Keratinocyte (primary cell): Measurements from ENCODE around the gene ADARB2. TPM values are rescaled to one million over a fixed set of nuclear protein-coding genes. Genes with fewer than 3 reads are reported as not detected.

Experiments used
- DNase-seq: peaks from one replicate; pipeline ENCODE4 v3.0.0-alpha.2; 2011; ENCODE audit warnings: low read depth, missing footprints, low spot score
- FAIRE-seq: peaks from 2 replicates; lab custom pipeline; 2011; peaks lifted over from hg19 to GRCh38; lab: Jason Lieb, UNC
- H2AFZ ChIP-seq: 2 replicates; pipeline ENCODE4 v1.6.0; 2012; ENCODE audit warnings: low read length, control low read depth, inconsistent platforms; ENCODE audit not compliant: control insufficient read depth
- H3K27ac ChIP-seq: 2 replicates; pipeline ENCODE4 v1.5.1; 2011; ENCODE audit warnings: low read length; ENCODE audit not compliant: control insufficient read depth, insufficient read depth
- H3K27me3 ChIP-seq: 3 replicates; pipeline ENCODE4 v1.6.0; 2011; ENCODE audit warnings: low read length; ENCODE audit not compliant: control insufficient read depth, insufficient read depth; ENCODE audit errors: extremely low read depth
- H3K36me3 ChIP-seq, 2 experiments: 2 replicates in 1 of 2; 3 replicates in 1 of 2; pipeline ENCODE4 v1.5.1; 2011; ENCODE audit warnings: low read length in 2 of 2, mild to moderate bottlenecking in 1 of 2; ENCODE audit not compliant: control insufficient read depth in 2 of 2, insufficient read depth in 2 of 2; ENCODE audit errors: extremely low read depth in 1 of 2
- H3K4me1 ChIP-seq: 3 replicates; pipeline ENCODE4 v1.5.1; 2011; ENCODE audit warnings: low read length; ENCODE audit not compliant: control insufficient read depth, insufficient read depth; ENCODE audit errors: extremely low read depth
- H3K4me2 ChIP-seq: 3 replicates; pipeline ENCODE4 v1.6.0; 2011; ENCODE audit warnings: low read depth, low read length; ENCODE audit not compliant: control insufficient read depth, insufficient read depth; ENCODE audit errors: extremely low read depth
- H3K4me3 ChIP-seq, 3 experiments: fragments of 200-600 bp in 1 of 3; sonication (generic) in 1 of 3; 2 replicates in 2 of 3; 3 replicates in 1 of 3; pipeline ENCODE4 v1.5.1; 2011 to 2016; ENCODE audit warnings: low read length in 3 of 3, mild to moderate bottlenecking in 3 of 3, control low read depth in 2 of 3, inconsistent platforms in 1 of 3, low read depth in 1 of 3, mixed read lengths in 1 of 3, mixed run types in 1 of 3, moderate library complexity in 1 of 3; ENCODE audit not compliant: control insufficient read depth in 2 of 3, insufficient read depth in 2 of 3; ENCODE audit errors: extremely low read depth in 1 of 3
- H3K79me2 ChIP-seq: 2 replicates; pipeline ENCODE4 v1.6.0; 2012; ENCODE audit warnings: low read length; ENCODE audit not compliant: control insufficient read depth, insufficient read depth
- H3K9ac ChIP-seq: 3 replicates; pipeline ENCODE4 v1.6.0; 2011; ENCODE audit warnings: low read length; ENCODE audit not compliant: control insufficient read depth, insufficient read depth; ENCODE audit errors: extremely low read depth
- H3K9me1 ChIP-seq: 3 replicates; pipeline ENCODE4 v1.6.0; 2011; ENCODE audit warnings: low read length; ENCODE audit not compliant: control insufficient read depth, insufficient read depth; ENCODE audit errors: extremely low read depth
- H3K9me3 ChIP-seq: 2 replicates; pipeline ENCODE4 v1.5.1; 2012; ENCODE audit warnings: low read depth, low read length; ENCODE audit not compliant: control insufficient read depth
- H4K20me1 ChIP-seq: 3 replicates; pipeline ENCODE4 v1.6.0; 2011; ENCODE audit warnings: low read length; ENCODE audit not compliant: control insufficient read depth, insufficient read depth; ENCODE audit errors: extremely low read depth
- EZH2 ChIP-seq: IDR thresholded peaks from one replicate; pipeline ENCODE4 v1.6.1; 2012; ENCODE audit warnings: inconsistent platforms, mild to moderate bottlenecking, low read length, moderate library complexity
- dilution Hi-C: fragments of 300-500 bp; cut with MboI; formaldehyde crosslinking; loops from one replicate; pipeline ENCODE4 v1.7.0; 2020; ENCODE audit warnings: low sequenced_read_pairs; ENCODE audit not compliant: extremely low pct_ligation_motif_present
- polyA plus RNA-seq, 5 experiments: library from polyadenylated mRNA; depleted of rRNA in 3 of 5; stranded (reverse) in 3 of 5; stranded (forward) in 1 of 5; unstranded in 1 of 5; fragments of >200 nt; gene quantifications; 1 replicate in 1 of 5; 2 replicates in 3 of 5; 3 replicates in 1 of 5; pipeline versions ENCODE4 v1.2.1 to v1.2.3, GENCODE V29; 2011 to 2012; ENCODE audit warnings: missing spikeins in 2 of 5, low read depth in 1 of 5, low replicate concordance in 1 of 5
- TF ChIP-seq, protein P1 (sequence below), 3 experiments: IDR thresholded peaks in 1 of 3; conservative IDR thresholded peaks in 1 of 3; optimal IDR thresholded peaks in 1 of 3; 2 replicates in 2 of 3; 3 replicates in 1 of 3; pipeline versions ENCODE3 to v1.5.1; 2011; ENCODE audit warnings: low read length in 3 of 3, mild to moderate bottlenecking in 3 of 3, moderate library complexity in 2 of 3, control low read depth in 1 of 3, inconsistent platforms in 1 of 3; ENCODE audit not compliant: insufficient read depth in 2 of 3; ENCODE audit errors: extremely low read depth in 1 of 3

The ADARB2 gene
- polyA plus RNA-seq, 1 donor (not counting 4 experiments of a cell fraction or from before 2014, with no cell fraction given), result not detected

DNA sequence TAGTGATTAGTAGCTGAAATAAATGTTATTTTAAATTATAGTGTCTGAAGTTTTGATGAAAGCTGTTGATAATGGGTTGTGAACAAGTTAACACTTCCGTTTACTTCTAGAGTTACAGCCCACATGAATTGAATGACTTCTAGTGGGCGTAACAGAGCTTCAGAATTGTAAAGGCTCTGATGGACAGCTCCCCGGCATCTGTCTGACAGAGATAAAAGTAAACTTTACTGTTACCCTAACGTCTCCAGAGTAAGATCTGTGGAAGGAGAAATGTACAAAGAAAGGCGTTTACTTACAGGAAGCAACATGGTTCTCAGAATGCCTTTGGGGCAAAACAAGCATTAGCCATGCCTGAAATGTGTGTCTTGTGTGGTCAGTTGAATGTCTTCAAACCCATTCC, 124.4 kb downstream of the ADARB2 start:
- Histone ChIP-seq H3K4me3 (no peak overlapping the region), H3K4me2 (no peak overlapping the region), H3K4me1 (no peaks in the 10 kb centered on the region), H4K20me1 (no peaks in the 10 kb centered on the region), H3K27me3 (peaks cover 8% of the 10 kb centered on the region), H3K36me3 (no peaks in the 10 kb centered on the region), H3K9ac (no peak overlapping the region), H3K27ac (no peak overlapping the region), H3K9me1 (no peaks in the 10 kb centered on the region), H2AFZ (no peak overlapping the region), H3K9me3 (no peaks in the 10 kb centered on the region), H3K79me2 (no peaks in the 10 kb centered on the region)
- DNase-seq, result no peak
- TF ChIP-seq, protein P1, sequence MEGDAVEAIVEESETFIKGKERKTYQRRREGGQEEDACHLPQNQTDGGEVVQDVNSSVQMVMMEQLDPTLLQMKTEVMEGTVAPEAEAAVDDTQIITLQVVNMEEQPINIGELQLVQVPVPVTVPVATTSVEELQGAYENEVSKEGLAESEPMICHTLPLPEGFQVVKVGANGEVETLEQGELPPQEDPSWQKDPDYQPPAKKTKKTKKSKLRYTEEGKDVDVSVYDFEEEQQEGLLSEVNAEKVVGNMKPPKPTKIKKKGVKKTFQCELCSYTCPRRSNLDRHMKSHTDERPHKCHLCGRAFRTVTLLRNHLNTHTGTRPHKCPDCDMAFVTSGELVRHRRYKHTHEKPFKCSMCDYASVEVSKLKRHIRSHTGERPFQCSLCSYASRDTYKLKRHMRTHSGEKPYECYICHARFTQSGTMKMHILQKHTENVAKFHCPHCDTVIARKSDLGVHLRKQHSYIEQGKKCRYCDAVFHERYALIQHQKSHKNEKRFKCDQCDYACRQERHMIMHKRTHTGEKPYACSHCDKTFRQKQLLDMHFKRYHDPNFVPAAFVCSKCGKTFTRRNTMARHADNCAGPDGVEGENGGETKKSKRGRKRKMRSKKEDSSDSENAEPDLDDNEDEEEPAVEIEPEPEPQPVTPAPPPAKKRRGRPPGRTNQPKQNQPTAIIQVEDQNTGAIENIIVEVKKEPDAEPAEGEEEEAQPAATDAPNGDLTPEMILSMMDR (optimal IDR thresholded peaks at IDR 0.05 in 1 of 3, IDR thresholded peaks at IDR 0.05 in 1 of 3, conservative IDR thresholded peaks at IDR 0.05 in 1 of 3; ENCODE audit: extremely low read depth in 1 of 3, insufficient read depth in 2 of 3, low read length in 3 of 3), result no peak
- no peak for TF ChIP-seq EZH2
- dilution Hi-C loops, result no loop called here
- FAIRE-seq, result no peak

DNA sequence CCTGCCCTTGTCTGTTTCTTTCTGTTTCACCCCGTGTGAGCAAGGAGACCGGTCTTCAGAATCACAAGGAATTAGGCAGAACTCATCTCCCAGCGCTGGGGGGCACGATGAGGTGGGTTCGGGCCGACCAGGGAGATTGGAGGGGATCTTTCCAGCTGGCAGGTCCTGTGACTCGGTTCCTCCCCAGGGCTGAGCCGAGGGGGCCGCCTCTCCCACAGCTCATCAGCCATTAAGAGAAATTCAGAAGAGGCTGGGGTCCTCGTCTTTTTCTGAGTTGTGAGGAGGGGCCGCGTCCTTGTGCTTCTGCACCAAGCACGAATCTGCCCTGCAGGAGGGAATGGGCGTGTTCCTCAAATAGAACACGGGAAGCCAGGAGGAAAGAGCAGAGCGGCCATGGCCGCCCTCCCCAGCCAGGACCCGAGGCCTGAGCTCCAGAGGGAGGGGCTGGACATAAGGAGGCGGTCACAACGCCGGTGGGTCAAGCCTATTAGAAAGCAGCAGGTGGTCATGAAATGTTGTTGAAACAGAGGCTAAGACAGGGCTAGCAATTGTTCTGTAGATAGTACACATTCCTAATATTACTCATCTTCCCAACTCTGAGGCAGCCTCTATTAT, 125.3 kb downstream of the ADARB2 start:
- H3K79me2 ChIP-seq, result no peaks in the 10 kb centered on the region
- H3K4me2 ChIP-seq, result no peak overlapping the region
- no peak overlapping the region for H3K27ac ChIP-seq
- H3K4me1 ChIP-seq, result no peaks in the 10 kb centered on the region
- H4K20me1 ChIP-seq, result no peaks in the 10 kb centered on the region
- no peaks in the 10 kb centered on the region for H3K9me3 ChIP-seq
- no peak for TF ChIP-seq EZH2
- TF ChIP-seq, protein P1 (optimal IDR thresholded peaks at IDR 0.05 in 1 of 3, IDR thresholded peaks at IDR 0.05 in 1 of 3, conservative IDR thresholded peaks at IDR 0.05 in 1 of 3; ENCODE audit: extremely low read depth in 1 of 3, insufficient read depth in 2 of 3, low read length in 3 of 3), result no peak
- H3K27me3 ChIP-seq, result peaks cover 8% of the 10 kb centered on the region
- no peak overlapping the region for H3K9ac ChIP-seq
- dilution Hi-C loops, result no loop called here
- H3K4me3 ChIP-seq, result no peak overlapping the region
- DNase-seq (no peak), FAIRE-seq (no peak)
- H3K9me1 ChIP-seq, result no peaks in the 10 kb centered on the region
- H2AFZ ChIP-seq, result no peak overlapping the region
- no peaks in the 10 kb centered on the region for H3K36me3 ChIP-seq
